Measurements from ENCODE around the gene SPATA13.

DNA sequence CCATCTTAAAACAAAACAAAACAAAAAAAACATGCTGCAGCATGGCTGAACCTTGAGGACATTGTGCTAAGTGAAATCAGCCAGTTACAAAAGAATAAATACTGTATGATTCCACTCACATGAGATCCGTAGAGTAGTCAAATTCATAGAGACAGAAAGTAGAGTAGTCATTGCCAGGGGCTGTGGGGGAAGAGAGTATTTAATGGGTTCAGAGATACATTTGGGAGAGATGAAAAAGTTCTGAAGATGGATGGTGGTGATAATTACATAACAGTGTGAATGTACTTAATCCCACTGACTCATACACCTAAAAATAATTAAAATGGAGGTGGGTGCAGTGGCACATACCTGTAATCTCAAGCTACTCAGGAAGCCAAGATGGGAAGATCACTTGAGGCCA lies 76.8 kb downstream of the SPATA13 start:
- TF ChIP-seq POLR2A (IDR thresholded peaks at IDR 0.05): no peak
- TF ChIP-seq, protein P1, sequence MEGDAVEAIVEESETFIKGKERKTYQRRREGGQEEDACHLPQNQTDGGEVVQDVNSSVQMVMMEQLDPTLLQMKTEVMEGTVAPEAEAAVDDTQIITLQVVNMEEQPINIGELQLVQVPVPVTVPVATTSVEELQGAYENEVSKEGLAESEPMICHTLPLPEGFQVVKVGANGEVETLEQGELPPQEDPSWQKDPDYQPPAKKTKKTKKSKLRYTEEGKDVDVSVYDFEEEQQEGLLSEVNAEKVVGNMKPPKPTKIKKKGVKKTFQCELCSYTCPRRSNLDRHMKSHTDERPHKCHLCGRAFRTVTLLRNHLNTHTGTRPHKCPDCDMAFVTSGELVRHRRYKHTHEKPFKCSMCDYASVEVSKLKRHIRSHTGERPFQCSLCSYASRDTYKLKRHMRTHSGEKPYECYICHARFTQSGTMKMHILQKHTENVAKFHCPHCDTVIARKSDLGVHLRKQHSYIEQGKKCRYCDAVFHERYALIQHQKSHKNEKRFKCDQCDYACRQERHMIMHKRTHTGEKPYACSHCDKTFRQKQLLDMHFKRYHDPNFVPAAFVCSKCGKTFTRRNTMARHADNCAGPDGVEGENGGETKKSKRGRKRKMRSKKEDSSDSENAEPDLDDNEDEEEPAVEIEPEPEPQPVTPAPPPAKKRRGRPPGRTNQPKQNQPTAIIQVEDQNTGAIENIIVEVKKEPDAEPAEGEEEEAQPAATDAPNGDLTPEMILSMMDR (IDR thresholded peaks at IDR 0.05): no peak
- no peak for TF ChIP-seq EP300 (IDR thresholded peaks at IDR 0.05)
